ENCODE data around the gene SNTB2.
"Not testable (repeated sequence)": the region's sequence is repeated elsewhere in the genome, so short reads cannot be mapped to it uniquely, and the experiment has no call there.

SNTB2 gene

DNA sequence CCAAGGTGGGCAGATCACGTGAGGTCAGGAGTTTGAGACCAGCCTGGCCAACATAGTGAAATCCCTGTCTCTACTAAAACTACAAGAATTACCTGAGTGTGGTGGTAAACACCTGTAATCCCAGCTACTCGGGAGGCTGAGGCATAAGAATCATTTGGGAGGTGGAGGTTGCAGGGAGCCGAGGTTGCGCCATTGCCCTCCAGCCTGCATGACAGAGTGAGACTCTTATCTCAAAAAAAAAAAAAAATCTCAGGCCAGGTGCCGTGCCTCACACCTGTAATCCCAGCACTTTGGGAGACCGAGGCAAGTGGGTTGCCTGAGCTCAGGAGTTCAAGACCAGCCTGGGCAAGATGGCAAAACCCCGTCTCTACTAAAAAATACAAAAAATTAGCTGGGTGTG, 109.8 kb downstream of the SNTB2 start:
- H3K36me3 ChIP-seq (ENCODE audit: insufficient read depth, low read depth, low read length), result peaks cover 24% of the 10 kb centered on the region
- not testable (repeated sequence) for H3K4me1 ChIP-seq (ENCODE audit: insufficient read depth, low read length)

DNA sequence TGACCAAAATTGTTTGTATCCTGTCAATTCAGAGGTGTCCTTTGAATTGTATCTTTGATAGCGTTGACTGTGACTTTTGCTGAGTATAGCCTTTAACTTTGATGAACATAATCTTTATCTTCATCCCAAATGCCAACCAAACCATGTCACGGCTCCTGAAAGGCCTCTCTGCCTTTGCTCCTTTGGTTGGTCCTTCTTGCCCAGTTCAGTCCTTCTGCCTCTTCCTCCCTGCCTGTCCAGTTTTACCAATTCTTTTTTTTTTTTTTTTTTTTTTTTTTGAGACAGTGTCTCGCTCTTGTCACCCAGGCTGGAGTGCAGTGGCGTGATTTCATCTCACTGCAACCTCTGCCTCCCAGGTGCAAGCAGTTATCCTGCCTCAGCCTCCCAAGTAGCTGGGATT, 111.3 kb downstream of the SNTB2 start:
- H3K36me3 ChIP-seq (ENCODE audit: insufficient read depth, low read depth, low read length), result peaks cover 27% of the 10 kb centered on the region
- no peak overlapping the region for H3K9ac ChIP-seq (ENCODE audit: low read depth, low read length)
- no peaks in the 10 kb centered on the region for H3K27me3 ChIP-seq (ENCODE audit: insufficient read depth, low read length)
- H3K9me3 ChIP-seq (ENCODE audit: insufficient read depth, low read depth, low read length), result no peaks in the 10 kb centered on the region
- no peak overlapping the region for H3K27ac ChIP-seq (ENCODE audit: low read length)
- no peaks in the 10 kb centered on the region for H3K4me1 ChIP-seq (ENCODE audit: insufficient read depth, low read length)
- H3K4me3 ChIP-seq (ENCODE audit: low read length), result no peak overlapping the region

More for the DNA sequence above, 109.8 kb downstream of the SNTB2 start:
- not testable (repeated sequence) for H3K9ac ChIP-seq (ENCODE audit: low read depth, low read length); H3K27ac ChIP-seq (ENCODE audit: low read length); H3K27me3 ChIP-seq (ENCODE audit: insufficient read depth, low read length); H3K4me3 ChIP-seq (ENCODE audit: low read length); H3K9me3 ChIP-seq (ENCODE audit: insufficient read depth, low read depth, low read length)

DNA sequence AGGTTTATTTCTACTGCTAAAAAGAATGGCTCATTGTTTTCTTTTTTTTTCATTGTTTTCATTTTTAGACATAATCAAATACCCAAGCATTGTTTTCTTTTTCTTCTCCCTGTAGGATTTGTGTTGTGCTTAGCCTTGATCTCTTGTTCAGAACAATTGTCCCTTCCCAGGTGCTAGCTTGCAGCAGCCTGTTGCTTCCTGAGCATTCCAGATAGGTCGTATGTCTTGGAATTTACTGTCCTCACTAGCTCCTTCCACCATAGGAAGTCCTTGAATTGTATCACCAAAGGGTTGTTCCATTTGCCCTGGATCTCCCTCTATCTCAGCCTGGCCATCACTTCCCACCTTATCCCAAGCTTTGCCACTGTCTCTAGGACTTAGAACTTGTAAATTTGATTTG, 114.2 kb downstream of the SNTB2 start:
- H3K27me3 ChIP-seq (ENCODE audit: insufficient read depth, low read length), result no peaks in the 10 kb centered on the region
- no peaks in the 10 kb centered on the region for H3K9me3 ChIP-seq (ENCODE audit: insufficient read depth, low read depth, low read length)
- H3K4me1 ChIP-seq (ENCODE audit: insufficient read depth, low read length), result no peaks in the 10 kb centered on the region
- H3K4me3 ChIP-seq (ENCODE audit: low read length), result no peak overlapping the region
- peaks cover 33% of the 10 kb centered on the region for H3K36me3 ChIP-seq (ENCODE audit: insufficient read depth, low read depth, low read length)
- no peak overlapping the region for H3K9ac ChIP-seq (ENCODE audit: low read depth, low read length)
- H3K27ac ChIP-seq (ENCODE audit: low read length), result no peak overlapping the region

DNA sequence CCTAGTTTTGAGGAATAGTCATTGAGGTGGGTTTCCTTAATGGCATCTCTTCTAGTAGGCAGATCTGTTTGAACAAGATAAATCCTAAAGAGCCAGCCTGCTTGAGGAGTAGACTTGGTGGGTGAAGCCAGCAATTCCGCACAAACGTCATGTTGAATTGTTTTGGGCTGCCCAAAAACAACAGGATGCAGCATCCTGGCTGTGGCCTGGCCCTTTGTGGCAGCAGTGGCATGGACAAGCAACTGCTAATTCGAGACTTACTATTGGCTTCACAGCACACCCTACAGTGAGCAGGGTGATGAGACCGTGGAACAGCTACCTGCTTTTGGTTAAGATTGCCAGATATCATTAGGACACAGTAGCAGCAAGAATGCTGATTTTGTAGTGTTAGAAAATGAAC, 114.9 kb downstream of the SNTB2 start:
- no peaks in the 10 kb centered on the region for H3K27me3 ChIP-seq (ENCODE audit: insufficient read depth, low read length)
- no peak overlapping the region for H3K27ac ChIP-seq (ENCODE audit: low read length)
- H3K4me1 ChIP-seq (ENCODE audit: insufficient read depth, low read length), result no peaks in the 10 kb centered on the region
- H3K4me3 ChIP-seq (ENCODE audit: low read length), result no peak overlapping the region
- H3K36me3 ChIP-seq (ENCODE audit: insufficient read depth, low read depth, low read length), result peaks cover 33% of the 10 kb centered on the region
- H3K9me3 ChIP-seq (ENCODE audit: insufficient read depth, low read depth, low read length), result no peaks in the 10 kb centered on the region
- H3K9ac ChIP-seq (ENCODE audit: low read depth, low read length), result no peak overlapping the region

DNA sequence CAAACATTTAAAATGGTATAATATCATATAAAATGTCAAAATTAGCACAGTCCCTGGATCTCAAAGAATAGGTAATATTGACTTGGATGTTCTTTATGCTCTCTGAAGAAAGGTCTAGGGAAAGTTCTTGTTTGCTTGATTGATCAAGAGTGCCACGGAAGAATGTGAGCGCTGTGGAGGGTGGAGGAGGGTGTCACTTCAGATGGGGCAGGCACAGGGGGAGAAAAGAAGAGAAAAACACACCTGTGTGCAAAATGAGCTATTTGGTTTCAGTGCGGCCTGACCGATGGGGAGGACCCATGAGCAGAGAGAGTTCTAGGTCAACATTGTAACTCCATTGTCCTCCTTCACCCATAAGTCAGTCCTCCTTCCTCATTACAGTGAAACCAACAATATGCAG, 115.3 kb downstream of the SNTB2 start:
- no peak overlapping the region for H3K4me3 ChIP-seq (ENCODE audit: low read length)
- H3K4me1 ChIP-seq (ENCODE audit: insufficient read depth, low read length), result no peaks in the 10 kb centered on the region
- H3K9ac ChIP-seq (ENCODE audit: low read depth, low read length), result no peak overlapping the region
- H3K27ac ChIP-seq (ENCODE audit: low read length), result no peak overlapping the region
- H3K27me3 ChIP-seq (ENCODE audit: insufficient read depth, low read length), result no peaks in the 10 kb centered on the region
- H3K9me3 ChIP-seq (ENCODE audit: insufficient read depth, low read depth, low read length), result no peaks in the 10 kb centered on the region
- H3K36me3 ChIP-seq (ENCODE audit: insufficient read depth, low read depth, low read length), result peaks cover 33% of the 10 kb centered on the region

DNA sequence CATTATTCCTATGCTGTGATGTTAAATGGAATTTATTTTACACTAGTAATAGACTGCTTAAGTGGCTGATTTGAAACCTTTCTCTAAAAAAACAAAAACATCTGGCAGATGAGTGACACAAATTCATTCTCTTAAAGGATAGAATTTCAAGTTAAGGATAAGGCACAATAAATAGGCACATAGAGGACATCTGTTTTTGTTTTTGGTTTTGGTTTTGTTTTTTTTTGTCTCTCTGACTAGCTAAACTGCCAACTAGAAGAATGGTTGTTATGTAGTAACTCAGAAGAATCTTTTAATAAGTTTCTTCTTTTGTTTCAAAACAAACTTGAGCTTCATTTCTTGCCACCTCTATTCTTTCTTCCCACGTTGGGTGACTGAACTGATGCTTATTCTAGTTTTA, 119.1 kb downstream of the SNTB2 start:
- Histone ChIP-seq H3K4me3 (ENCODE audit: low read length) (no peak overlapping the region), H3K9me3 (ENCODE audit: insufficient read depth, low read depth, low read length) (no peaks in the 10 kb centered on the region), H3K36me3 (ENCODE audit: insufficient read depth, low read depth, low read length) (peaks cover 17% of the 10 kb centered on the region; the same call in 1 of the 2 replicates), H3K27ac (ENCODE audit: low read length) (no peak overlapping the region), H3K4me1 (ENCODE audit: insufficient read depth, low read length) (no peaks in the 10 kb centered on the region), H3K9ac (ENCODE audit: low read depth, low read length) (no peak overlapping the region), H3K27me3 (ENCODE audit: insufficient read depth, low read length) (no peaks in the 10 kb centered on the region)

DNA sequence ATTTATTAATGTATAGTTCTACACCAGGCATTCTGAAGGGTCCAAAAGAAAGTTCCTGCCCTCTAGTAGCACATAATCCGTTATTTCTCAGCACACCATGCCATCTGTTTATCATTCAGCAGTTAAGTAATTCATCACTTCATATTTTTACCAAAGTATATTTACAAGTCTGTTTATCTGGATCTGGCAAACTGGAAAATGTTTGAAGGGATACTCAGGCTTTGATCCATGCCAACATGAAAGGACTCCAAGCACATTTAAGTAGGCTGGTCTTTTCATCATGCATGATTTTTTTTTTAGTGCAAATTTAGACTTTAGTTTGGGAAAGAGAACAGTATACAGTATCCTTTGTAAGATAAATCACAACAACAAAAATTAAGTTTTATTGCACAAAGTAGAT, 120.1 kb downstream of the SNTB2 start:
- peaks cover 6% of the 10 kb centered on the region; the same call in 1 of the 2 replicates for H3K36me3 ChIP-seq (ENCODE audit: insufficient read depth, low read depth, low read length)
- no peaks in the 10 kb centered on the region for H3K27me3 ChIP-seq (ENCODE audit: insufficient read depth, low read length)
- no peak overlapping the region for H3K4me3 ChIP-seq (ENCODE audit: low read length)
- H3K9me3 ChIP-seq (ENCODE audit: insufficient read depth, low read depth, low read length), result no peaks in the 10 kb centered on the region
- no peaks in the 10 kb centered on the region for H3K4me1 ChIP-seq (ENCODE audit: insufficient read depth, low read length)
- no peak overlapping the region for H3K27ac ChIP-seq (ENCODE audit: low read length)
- no peak overlapping the region for H3K9ac ChIP-seq (ENCODE audit: low read depth, low read length)

DNA sequence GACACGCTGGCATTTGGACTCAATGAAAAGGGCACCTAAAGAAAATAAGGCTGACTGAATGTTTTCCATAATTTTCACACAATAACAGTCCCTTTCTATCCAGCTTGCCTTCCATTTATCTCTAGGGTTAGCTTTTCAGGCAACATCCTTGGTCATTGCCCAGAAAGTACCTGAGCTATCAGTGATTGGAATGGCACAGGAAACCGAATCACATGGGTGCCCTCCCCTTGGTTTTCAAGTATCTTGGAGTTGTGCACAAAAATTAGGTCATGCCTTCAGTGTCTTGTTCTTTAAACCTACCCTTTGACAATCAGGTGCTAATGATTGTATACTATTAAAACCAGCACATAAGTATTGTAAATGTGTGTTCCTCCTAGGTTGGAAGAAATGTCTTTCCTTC, 120.9 kb downstream of the SNTB2 start:
- Histone ChIP-seq H3K4me1 (ENCODE audit: insufficient read depth, low read length) (no peaks in the 10 kb centered on the region), H3K36me3 (ENCODE audit: insufficient read depth, low read depth, low read length) (peaks cover 6% of the 10 kb centered on the region; the same call in 1 of the 2 replicates), H3K27me3 (ENCODE audit: insufficient read depth, low read length) (no peaks in the 10 kb centered on the region), H3K9me3 (ENCODE audit: insufficient read depth, low read depth, low read length) (no peaks in the 10 kb centered on the region), H3K27ac (ENCODE audit: low read length) (no peak overlapping the region), H3K9ac (ENCODE audit: low read depth, low read length) (no peak overlapping the region), H3K4me3 (ENCODE audit: low read length) (no peak overlapping the region)

DNA sequence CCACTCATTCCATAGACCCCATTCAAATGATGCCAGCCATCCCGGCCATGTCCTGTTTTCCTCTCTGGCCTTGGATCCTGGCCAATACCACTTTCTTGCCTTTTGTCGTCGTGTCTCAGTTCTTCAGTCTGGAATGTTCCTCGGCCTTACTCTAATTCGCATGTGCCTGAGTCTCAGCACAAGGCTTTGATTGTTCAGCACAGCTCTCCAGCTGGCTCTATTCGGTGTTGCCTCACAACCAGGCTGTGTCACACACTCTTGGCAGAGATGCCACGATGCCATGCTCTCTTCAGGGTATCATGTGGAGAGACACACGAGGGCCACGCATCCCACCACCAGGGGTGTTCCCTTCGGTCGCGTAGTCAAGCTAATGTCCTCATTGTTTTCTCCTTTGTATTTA, 122.4 kb downstream of the SNTB2 start:
- Histone ChIP-seq H3K9me3 (ENCODE audit: insufficient read depth, low read depth, low read length) (no peaks in the 10 kb centered on the region), H3K27ac (ENCODE audit: low read length) (no peak overlapping the region), H3K27me3 (ENCODE audit: insufficient read depth, low read length) (no peaks in the 10 kb centered on the region), H3K36me3 (ENCODE audit: insufficient read depth, low read depth, low read length) (peaks cover 3% of the 10 kb centered on the region; the same call in 1 of the 2 replicates), H3K4me1 (ENCODE audit: insufficient read depth, low read length) (no peaks in the 10 kb centered on the region), H3K4me3 (ENCODE audit: low read length) (no peak overlapping the region), H3K9ac (ENCODE audit: low read depth, low read length) (no peak overlapping the region)

DNA sequence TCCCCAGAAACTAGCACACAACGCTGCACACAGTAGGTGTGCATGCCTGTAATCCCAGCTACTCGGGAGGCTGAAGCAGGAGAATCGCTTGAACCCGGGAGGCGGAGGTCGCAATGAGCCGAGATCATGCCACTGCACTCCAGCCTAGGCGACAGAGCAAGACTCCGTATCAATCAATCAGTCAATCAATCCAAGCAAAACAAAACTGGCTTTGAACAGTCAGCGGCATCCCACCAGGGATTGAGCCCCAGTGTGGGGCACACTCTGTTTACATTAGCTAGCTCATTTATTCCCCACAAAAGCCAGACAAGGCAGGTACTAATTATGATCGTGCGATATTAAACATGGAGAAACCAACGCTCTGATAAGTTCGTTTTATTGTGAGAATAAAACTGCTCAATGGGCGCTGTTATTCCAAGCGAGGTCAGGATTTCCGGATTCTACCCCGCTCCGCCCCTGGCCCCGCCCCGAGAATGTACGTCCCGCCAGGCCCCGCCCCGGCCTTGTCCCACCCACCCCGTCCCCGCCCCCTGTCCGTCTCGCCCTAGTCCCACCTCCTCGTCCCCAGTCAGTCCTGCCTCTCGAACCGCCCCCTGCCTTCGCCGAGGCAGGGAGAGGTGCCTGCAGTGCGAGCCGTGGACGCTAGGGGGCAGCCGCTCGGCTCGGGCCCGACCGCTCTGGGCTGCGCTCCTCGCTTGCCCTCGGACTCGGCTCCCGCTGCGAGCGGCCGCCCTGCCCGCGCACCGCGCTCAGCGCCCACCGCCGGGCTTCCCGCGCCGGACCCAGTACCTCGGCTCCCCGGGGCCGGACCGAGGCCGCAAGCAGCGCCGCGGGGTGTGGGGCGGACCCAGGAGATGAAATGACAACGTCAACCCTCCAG, 123.9 kb downstream of the SNTB2 start, which contains the start of gene VPS4A:
TSS of gene VPS4A (plus strand) at position 698 of the 880 bp plus-strand sequence. CDS start at position 860, 162 bp downstream.
- Histone ChIP-seq H3K4me3 (ENCODE audit: low read length) (peak within 1 kb of the TSS; percentile 89), H3K4me1 (ENCODE audit: insufficient read depth, low read length) (no peaks in the 10 kb centered on the region), H3K9ac (ENCODE audit: low read depth, low read length) (peak within 1 kb of the TSS; percentile 81; the same call in 1 of the 2 replicates), H3K27me3 (ENCODE audit: insufficient read depth, low read length) (no peaks in the 10 kb centered on the region), H3K36me3 (ENCODE audit: insufficient read depth, low read depth, low read length) (peaks cover 13% of the 10 kb centered on the region; the same call in 1 of the 2 replicates), H3K27ac (ENCODE audit: low read length) (no peak within 1 kb of the TSS), H3K9me3 (ENCODE audit: insufficient read depth, low read depth, low read length) (no peaks in the 10 kb centered on the region)

DNA sequence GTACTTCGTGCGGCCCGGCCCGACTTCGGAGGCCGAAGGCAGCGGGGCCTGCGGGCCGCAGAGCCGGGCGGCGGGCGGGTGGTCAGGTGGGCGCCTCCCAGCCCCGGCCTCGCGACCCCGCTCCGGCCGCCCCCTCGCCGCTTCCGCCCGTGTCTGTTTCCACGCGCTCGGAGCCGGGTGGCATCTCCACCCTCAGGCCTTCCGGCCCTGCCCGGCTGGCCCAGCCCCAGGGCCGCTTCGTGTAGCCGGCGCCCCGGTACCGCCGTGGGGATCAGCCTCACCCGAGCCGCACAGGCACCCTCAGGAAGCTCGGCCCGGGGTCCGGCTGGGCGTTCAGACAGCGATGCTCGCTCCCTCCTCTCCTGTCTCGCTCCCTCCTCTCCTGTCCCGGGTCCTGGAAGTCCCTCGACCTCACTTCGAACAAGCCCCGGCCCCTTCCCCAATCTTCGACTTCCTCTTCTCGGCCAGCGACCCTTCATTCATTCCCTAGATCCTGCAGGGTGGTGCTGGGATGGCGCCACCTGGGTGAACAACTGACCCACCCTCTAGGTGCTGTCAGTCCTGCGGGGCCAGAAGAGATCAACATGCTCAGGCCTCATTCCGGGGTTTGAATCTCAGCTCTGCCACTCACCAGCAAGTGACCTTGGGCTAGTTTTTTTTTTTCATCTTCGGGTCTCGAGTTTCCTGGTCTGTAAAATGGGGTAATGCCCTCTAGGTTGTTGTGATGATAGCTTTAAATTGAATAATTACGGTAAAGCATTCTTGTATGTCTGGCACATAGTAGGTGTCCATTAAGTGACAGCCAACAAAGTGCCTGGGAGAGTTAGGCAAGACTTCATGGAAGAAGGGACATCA, 124.8 kb downstream of the SNTB2 start:
- Histone ChIP-seq H3K4me1 (ENCODE audit: insufficient read depth, low read length) (no peaks in the 10 kb centered on the region), H3K36me3 (ENCODE audit: insufficient read depth, low read depth, low read length) (peaks cover 21% of the 10 kb centered on the region), H3K4me3 (ENCODE audit: low read length) (peak overlapping the region; percentile 81), H3K27me3 (ENCODE audit: insufficient read depth, low read length) (no peaks in the 10 kb centered on the region), H3K9me3 (ENCODE audit: insufficient read depth, low read depth, low read length) (no peaks in the 10 kb centered on the region), H3K27ac (ENCODE audit: low read length) (no peak overlapping the region), H3K9ac (ENCODE audit: low read depth, low read length) (peak overlapping the region; percentile 81; the same call in 1 of the 2 replicates)
